GM18511 (cell line): Measurements from ENCODE around the gene SMIM14.
"Not testable (repeated sequence)": the region's sequence is repeated elsewhere in the genome, so short reads cannot be mapped to it uniquely, and the experiment has no call there.

ENCODE experiments used
- ATAC-seq: cut with Tn5 transposase; IDR thresholded peaks from one replicate; pipeline ENCODE4 v1.9.1; 2021; ENCODE audit warnings: mild to moderate bottlenecking, moderate library complexity; ENCODE audit not compliant: unreplicated experiment

SMIM14 gene

DNA sequence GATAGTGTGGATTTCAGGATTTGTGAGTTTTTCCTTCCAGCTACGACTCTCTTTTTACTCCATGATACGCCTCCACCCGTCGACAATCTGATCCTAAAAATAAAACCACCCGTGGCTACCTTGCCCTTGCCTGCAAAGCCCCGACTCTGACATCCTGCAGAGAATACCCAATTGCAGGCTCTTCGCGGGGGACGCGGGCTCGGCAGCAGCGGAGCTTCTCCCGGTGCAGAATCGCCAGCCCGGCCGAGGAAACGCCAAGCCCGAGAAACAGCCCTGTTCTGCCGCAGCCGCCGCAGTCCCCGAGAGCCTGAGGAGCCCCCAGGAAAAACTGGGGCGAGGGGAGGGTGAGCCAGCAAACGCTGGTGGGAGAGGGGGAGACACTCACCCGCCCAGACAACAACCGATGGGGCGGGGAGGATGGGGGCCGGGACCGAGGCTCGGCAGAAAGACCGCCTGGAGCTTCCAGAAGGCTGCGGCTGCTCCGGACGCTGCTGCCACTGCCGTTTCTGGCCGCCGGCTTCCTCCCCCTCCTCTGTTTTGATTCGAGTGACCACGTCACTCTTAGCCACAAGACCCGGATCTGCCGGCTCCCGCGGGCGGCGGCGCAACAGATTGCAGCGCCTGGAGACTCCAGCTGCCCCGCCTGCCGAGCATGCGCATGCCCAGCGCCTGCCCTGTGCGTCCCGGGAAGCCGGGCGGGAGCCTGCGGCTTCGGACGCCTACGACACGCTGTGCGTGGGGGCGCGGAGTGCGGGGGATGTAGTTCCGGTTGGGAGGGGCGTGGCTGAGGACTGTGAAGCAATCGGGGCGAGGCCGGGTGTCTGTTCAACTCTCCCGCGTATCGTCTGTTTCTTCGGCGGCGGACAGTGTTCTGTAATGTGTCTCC is at the start of gene SMIM14:
Gene SMIM14, minus strand, starts transcription at position 512 of the 886 bp plus-strand sequence. CDS start 33,720 bp downstream, outside the sequence.
- ATAC-seq = peak; percentile 78

DNA sequence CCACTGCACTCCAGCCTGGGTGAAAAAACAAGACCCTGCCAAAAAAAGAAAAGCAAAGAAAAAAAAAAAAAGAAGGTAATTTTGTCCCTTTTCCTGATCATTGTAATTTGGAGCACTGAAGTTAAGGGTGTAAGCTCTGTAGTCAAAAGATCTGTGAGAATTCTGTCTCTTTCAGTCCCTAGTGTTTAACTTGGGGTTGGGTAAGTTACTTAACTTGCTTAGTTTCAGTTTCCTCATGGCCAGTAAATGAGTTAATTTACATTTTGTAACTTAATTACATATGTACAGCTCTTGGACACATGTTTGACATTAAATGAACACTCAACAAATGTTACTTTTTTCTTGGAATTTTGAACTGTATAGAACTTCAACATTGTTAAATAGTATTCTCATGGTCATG is 48.3 kb upstream of the SMIM14 start:
- no peak for ATAC-seq

DNA sequence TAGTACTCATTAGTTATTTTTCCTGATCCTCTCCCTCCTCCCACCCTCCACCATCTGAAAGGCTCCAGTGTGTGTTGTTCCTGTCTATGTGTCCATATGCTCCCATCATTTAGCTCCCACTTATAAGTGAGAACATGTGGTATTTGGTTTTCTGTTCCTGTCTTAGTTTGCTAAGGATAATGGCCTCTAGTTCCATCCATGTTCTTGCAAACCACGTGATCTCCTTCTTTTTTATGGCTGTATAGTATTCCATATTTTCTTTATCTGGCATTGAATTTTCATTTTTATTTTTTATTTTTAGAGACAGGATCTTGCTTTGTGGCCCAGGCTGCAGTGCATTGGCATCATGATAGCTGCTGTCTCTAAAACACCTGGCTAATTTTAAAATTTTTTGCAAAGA is 47.3 kb upstream of the SMIM14 start:
- ATAC-seq = no peak

DNA sequence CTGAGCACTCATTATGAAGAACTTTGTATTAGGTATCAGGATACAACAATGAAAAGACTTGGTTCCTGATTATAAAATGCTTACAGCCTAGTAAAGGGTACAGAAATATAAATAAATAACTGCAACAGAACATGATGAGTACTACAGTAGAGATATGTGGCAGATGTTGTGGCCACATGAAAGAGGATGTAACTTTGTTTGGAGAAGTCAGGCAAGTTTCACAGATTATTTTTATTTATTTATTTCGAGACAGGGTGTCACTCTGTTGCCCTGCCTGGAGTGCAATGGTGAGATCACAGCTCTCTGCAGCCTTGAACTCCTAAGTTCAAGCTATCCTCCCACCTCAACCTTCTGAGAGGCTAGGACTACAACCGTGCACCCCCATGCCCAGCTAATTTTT is 43.5 kb upstream of the SMIM14 start:
- ATAC-seq = peak; percentile 90

DNA sequence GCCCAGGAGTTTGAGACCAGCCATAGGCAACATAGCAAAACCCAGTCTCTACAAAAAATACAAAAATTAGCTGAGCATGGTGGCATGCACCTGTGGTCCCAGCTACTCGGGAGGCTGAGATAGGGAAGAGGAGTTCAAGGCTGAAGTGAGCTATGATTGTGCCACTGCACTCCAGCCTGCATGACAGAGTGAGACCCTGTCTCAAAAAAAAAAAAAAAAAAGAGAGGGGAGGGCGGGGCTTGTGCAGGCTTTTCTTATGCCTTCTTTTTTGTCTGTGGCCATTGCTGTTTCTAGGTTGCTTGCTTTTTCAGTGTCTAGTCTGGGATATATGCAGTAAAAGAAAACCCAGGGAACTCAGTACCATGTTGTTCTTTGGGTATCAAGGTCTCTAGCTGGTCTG is 42.3 kb upstream of the SMIM14 start:
- not testable (repeated sequence) for ATAC-seq

DNA sequence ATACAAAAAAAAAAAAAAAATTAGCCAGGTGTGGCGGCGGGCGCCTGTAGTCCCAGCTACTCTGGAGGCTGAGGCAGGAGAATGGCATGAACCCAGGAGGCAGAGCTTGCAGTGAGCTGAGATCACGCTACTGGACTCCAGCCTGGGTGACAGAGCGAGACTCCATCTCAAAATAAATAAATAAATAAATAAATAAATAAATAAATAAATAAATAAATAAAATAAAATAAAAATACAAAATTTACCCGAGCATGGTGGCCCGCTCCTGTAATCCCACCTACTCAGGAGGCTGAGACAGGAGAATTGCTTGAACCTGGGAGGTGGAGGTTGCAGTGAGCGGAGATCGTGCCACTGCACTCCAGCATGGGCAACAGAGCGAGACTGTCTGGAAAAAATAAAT is 37.0 kb upstream of the SMIM14 start:
- ATAC-seq = not testable (repeated sequence)

DNA sequence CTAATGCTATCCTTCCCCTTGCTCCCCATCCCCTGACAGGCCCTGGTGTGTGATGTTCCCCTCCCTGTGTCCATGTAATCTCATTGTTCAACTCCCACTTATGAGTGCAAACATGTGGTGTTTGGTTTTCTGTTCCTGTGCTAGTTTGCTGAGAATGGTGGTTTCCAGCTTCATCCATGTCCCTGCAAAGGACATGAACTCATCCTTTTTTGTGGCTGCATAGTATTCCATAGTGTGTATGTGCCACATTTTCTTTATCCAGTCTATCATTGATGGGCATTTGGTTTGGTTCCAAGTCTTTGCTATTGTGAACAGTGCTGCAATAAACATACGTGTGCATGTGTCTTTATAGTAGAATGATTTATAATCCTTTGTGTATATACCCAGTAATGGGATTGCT is 31.6 kb upstream of the SMIM14 start:
- ATAC-seq = not testable (repeated sequence)

DNA sequence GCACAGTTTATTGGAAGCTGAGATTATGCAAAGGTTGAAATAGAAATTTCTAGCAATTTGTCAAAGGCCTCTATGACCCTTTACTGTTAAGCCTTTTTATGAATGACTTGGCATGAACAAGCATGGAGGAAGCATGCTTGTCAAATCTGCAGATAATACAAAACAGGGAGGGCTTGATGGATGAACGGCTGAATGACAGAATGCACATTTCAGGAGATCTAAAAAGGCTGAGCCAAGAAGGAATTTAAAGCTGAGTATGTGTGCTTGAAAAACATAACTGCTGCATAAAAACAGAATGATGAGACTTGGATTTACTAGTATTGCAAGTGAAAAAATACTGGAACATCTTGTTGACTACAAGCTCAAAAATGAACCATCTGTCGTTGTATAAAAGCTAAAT is 30.2 kb upstream of the SMIM14 start:
- no peak for ATAC-seq

DNA sequence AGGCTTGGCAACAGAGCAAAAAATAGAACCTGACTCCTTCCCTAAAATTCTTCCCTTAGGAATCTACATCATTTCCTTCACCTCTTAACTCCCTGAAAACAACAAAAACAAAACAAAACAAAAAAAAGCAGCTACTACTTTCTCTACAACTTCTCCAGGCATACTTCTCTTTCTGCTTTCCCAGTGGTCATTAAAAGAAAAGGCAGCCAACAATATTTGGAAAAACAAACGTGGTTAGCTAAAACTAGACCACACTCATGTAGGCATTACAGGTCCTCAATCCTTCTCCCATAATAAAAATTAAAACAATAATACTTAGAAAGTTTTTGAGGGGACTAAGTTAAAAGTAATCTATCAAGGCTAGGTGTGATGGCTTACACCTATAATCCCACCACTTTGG is 29.0 kb upstream of the SMIM14 start:
- ATAC-seq = no peak

DNA sequence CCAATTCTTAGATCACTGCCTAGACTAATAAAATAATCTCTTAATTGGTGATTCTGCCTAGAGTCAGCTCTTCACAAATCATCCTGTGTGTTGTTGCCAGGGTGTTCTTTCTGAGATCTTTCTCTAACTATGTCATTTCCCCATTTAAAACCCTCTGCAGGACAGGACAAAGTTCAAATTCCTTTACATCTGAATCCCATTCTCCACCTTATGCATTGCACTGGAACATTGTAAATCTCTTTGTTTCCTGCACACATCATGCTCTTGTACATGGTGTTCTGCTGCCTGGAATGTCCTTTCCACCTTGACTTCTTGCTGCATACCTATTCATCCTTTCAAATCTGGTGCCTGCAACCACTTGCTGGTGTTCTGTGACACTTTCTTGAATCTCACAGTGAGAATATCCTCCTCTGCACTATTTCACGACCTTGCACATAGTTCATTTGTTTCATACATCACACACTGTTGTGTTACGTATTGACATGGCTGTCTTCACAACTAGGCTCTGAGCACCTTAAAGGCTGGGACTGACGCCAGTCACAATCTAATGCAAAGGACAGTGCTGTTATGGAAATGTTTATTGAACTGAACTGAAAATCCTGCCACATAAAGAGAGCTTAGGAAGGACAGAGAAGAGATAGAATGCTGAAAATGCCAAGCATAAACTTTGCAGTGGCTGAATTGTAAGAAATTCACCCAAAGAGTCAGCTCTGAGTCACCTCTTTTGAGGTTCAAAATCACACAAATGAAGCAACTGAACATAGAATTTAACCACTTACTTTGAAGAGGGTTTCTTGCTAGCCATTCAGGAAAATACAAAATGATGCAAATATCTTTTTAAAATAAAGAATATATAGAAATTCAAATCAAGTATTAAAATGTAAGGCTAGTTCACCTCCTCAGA is 26.4 kb upstream of the SMIM14 start:
- ATAC-seq = no peak

DNA sequence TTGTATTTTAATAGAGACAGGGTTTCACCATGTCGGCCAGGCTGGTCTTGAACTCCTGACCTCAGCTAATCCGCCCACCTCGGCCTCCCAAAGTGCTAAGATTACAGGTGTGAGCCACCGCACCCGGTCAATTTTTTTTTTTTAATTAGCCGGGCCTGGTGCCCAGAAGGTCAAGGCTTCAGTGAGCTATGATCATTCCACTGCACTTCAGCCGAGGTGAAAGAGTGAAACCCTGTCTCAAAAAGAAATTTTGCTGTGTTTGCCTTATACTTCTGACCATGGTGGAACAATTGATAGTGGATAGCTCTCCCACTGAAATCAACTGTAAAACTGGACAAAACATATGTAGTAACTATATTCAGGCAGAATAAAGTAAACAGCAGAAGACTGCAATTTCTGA is 24.0 kb upstream of the SMIM14 start:
- ATAC-seq = no peak

DNA sequence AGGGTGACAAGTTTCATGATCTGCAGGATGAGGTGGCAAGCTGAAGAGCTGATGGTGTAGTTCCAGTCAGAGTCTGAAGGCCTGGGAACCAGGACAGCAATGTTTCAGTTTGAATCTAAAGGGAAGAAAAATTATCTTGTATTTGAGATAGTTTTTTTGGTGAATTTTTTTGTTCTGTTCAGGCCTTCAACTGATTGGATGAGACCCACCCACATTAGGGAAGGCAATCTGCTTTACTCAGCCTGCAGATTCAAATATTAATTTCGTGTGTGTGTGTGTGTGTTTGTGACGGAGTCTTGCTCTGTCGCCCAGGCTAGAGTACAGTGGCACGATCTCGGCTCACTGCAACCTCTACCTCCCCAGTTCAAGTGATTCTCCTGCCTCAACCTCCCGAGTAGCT is 22.1 kb upstream of the SMIM14 start:
- no peak for ATAC-seq

DNA sequence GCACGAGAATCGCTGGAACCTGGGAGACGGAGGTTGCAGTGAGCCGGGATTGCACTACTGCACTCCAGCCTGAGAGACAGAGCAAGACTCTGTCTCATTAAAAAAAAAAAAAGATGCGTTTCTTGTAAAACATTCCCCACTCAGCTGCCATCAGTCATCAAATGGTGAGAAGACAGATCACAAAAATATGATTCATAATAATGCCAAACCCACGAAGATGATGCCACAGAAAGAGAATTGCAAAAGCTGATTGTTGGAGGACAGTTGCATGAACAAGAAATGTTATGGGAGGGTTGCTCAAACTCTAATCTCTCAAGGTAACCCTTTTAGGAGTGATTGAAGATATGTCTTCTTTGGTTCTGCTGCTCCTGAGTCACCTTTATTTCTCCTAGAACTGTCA is 21.4 kb upstream of the SMIM14 start:
- no peak for ATAC-seq

DNA sequence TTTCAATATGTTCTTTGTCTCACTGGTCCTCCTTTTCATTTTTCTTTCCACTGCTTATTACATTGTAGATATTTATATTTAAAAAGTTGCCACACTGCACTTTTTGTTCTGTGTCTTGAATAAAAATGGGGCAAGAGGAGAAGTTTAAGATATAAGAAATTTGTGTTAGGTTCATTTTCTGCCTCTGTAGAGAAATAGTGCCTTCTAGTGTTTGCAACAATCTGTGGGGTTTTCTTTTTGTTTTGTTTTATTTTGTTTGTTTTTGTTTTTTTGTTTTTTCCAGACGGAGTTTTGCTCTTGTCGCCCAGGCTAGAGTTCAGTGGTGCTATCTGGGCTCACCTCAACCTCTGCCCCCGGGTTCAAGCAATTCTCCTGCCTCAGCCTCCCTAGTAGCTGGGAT is 20.1 kb upstream of the SMIM14 start:
- ATAC-seq = no peak

DNA sequence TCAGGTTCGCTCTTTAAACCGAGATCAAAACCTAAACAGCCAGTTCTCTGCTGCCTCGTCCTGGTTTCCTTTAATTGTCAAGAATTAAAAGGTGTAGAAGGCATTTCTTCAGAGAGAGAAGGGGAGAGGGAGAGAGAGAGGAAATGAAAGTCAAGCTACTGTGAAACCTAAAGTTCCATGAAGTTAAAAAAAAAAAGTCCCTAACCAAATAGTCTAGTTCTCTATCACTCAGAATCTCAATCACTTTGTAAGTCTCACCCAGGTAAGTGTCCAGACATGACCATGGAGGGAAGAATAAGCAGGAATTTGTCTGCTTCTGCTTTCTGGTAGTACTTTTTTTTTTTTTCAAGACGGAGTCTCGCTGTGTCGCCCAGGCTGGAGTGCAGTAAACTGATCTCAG is 18.8 kb upstream of the SMIM14 start:
- peak; percentile 86 for ATAC-seq

DNA sequence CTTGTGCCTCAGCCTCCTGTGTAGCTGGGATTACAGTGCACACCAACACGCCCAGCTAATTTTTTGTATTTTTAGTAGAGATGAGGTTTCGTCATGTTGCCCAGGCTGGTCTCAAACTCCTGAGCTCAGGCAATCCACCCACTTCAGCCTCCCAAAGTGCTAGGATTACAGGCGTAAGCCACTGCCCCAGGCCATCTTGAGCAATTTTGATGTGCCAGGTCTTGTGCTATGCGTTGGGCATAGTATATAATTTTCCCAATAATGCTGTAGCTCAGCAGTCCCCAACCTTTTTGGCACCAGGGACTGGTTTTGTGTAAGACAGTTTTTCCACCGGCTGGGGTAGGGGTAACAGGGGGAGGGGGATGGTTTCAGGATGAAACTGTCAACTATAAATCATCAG is 18.0 kb upstream of the SMIM14 start:
- ATAC-seq = not testable (repeated sequence)

DNA sequence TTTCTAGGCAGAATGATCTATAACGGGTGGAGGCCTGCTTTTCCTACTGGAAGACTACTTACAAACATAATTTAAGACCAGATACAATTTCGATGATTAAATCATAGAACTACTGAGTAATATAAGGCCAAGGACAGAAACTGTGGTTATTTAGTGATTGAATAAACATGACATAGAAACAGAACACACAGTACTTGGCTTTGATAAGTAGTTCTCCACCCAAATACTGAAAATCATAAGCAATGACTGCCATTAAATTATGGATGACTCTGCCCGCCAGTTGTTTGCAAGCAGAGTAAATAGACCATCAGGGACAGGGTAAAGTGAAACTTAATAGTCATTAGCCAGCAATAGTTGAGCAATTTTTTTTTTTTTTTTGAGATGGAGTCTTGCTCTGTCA is 17.2 kb upstream of the SMIM14 start:
- ATAC-seq = no peak

DNA sequence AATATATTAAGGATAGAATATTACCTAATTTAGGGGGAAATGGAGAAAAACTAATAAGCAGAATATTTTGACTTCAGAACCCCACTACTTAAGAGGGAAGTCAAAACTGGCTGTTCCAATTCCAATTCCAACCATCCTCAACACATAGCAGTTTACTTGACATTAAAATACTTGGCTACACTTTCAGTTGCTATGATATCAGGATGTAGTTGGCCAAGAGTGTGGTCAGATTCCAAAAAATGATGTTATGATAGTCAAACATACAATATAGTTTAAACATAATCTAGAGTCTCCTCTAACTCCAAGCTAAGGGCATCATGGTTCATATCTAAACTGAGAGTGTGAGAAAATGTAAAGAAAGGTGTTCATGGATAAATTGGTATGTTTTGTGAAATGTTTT is 16.5 kb upstream of the SMIM14 start:
- no peak for ATAC-seq

DNA sequence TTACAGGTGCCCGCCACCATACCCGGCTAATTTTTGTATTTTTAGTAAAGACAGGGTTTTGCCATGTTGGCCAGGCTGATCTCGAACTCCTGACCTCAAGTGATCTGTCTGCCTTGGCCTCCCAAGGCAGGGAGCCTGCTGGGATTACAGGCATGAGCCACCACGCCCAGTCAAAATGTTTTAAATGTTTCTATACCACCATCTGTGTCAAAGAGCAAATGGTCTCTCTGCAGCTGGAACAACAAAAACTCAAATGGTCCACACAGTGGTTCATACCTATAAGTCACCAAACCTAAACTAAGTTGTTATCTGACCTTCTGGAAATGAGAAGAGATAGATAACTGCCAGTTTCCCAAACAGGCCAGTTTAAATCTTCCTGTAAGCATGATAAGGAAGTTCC is 12.9 kb upstream of the SMIM14 start:
- not testable (repeated sequence) for ATAC-seq

DNA sequence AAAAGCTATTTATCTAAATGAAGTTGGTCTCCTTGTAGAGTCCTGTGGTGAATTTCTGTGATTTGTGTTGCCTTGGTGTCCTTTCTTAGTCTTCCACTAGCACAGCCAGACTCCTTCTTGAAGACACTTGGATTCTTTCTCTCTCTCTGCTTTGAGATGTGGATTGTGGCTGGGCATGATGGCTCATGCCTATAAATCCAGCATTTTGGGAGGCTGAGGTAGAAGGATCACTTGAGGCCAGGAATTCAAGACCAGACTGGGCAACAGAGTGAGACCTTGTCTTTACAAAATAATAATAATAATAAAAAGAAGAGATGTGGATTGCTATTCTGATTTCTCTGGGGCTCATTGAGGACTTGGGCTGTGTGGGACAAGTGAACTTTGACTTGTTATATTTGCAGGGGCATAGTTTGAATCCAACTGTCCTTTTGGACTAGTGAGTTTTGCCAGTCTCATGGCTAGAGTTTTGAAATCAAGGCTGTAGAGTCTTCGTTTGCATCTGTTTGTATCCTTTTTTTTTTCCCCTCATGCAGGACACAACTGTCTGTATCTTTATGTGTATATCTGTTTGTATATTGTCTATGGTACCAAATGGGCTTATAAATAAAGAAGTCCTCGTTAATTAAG is 11.1 kb upstream of the SMIM14 start:
- no peak for ATAC-seq

DNA sequence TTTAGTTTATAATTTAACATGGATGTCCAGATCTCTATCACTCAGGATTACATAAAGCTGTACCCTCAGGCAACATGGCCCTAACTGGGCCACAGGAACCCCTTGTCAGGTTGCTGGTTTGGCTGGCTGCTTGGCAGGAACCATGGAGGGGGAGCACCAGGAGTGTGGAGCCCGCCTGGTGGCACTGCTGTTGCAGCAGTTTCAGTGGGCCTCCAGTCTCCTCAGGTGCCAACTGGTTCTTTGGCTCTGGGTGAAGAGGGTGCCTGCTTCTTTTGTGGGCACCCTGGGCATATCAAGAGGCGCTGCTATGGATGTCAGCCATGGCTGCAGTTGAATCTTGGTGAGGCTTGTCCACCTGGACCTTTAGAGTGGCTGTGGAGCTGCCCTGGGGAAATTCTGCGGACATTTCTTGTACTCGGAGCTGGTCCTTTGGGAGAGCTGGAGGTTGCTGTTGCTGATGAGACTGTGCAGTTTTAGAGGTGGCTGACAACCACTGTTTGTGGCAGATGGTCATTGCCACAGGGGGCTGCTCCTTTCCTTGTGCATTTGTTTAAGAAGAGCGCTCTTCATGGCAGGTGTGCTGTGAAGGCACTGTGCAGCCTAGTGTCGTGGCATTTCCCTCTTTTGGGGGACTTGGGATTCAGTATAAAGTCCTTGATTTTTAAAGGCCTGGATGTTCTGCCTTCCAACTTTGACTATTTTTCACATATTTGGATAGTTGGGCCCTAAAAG is 10.3 kb upstream of the SMIM14 start:
- no peak for ATAC-seq
